A549 (cell line): ENCODE data around the gene USH1C. TPM values are rescaled to one million over a fixed set of nuclear protein-coding genes. Genes with fewer than 3 reads are reported as not detected.
A peak's percentile ranks its signal among the peaks of the same experiment; 100 is the strongest.

Experiments
- ATAC-seq, 2 experiments: fragments of 200-7000 bp in 1 of 2; fragments of >200 bp in 1 of 2; cut with Nextera tagmentation in 1 of 2; cut with Tn5 transposase in 1 of 2; 3 replicates each; pipeline versions ENCODE4 v1.8.0 to v1.9.1; 2018 to 2020; ENCODE audit warnings: mild to moderate bottlenecking in 1 of 2, moderate library complexity in 1 of 2
- CTCF ChIA-PET: fragments of 300-600 bp; sonication (Branson Sonifier 250); formaldehyde crosslinking; extraction: SDS; loops from one replicate; lab custom pipeline; 2021; ENCODE audit warnings: antibody characterized with exemption, inconsistent platforms; lab: Yijun Ruan, JAX
- POLR2A ChIA-PET: fragments of 350-600 bp; formaldehyde crosslinking; extraction: SDS; loops from one replicate; lab custom pipeline; 2021; ENCODE audit warnings: antibody characterized with exemption, inconsistent platforms; lab: Yijun Ruan, JAX
- DNase-seq, 2 experiments: peaks; one replicate each; pipeline versions ENCODE4 v3.0.0 to v3.0.0-alpha.2; 2011 to 2016; ENCODE audit warnings: low read depth in 1 of 2, low spot score in 1 of 2
- FAIRE-seq: peaks from 2 replicates; lab custom pipeline; 2011; peaks lifted over from hg19 to GRCh38; lab: Jason Lieb, UNC
- H3K27ac ChIP-seq, 2 experiments: fragments of >200 bp; sonication (Bioruptor Twin); formaldehyde crosslinking; 3 replicates each; pipeline ENCODE4 v1.5.1; 2016 to 2017
- H3K4me1 ChIP-seq: fragments of >200 bp; sonication (Bioruptor Twin); formaldehyde crosslinking; 3 replicates; pipeline ENCODE4 v1.6.1; 2016
- H3K4me2 ChIP-seq: fragments of >200 bp; sonication (Bioruptor Twin); formaldehyde crosslinking; 3 replicates; pipeline ENCODE4 v1.6.1; 2016
- H3K4me3 ChIP-seq: fragments of >200 bp; sonication (Bioruptor Twin); formaldehyde crosslinking; 3 replicates; pipeline ENCODE4 v1.5.1; 2016
- H3K9me3 ChIP-seq: fragments of >200 bp; sonication (Bioruptor Twin); formaldehyde crosslinking; 3 replicates; pipeline ENCODE4 v1.6.1; 2016
- ATOH8 ChIP-seq: fragments of 250-450 bp; sonication (Bioruptor Pico); IDR thresholded peaks from 2 replicates; pipeline ENCODE4 v1.5.0; 2020; ENCODE audit warnings: low read depth, mild to moderate bottlenecking, moderate library complexity
- CBX2 ChIP-seq: fragments of 200-600 bp; sonication (generic); IDR thresholded peaks from 2 replicates; pipeline ENCODE4 v1.6.1; 2016; ENCODE audit warnings: low read depth, mild to moderate bottlenecking, borderline replicate concordance
- CEBPB ChIP-seq, 2 experiments: fragments of >200 bp in 1 of 2; sonication (Bioruptor Twin) in 1 of 2; formaldehyde crosslinking in 1 of 2; IDR thresholded peaks; 2 replicates each; pipeline ENCODE4 v1.6.1; 2012 to 2016
- CTCF ChIP-seq: fragments of >200 bp; sonication (Bioruptor Twin); formaldehyde crosslinking; IDR thresholded peaks from 3 replicates; pipeline ENCODE4 v1.5.1; 2016
- EP300 ChIP-seq, 2 experiments: fragments of >200 bp; sonication (Bioruptor Twin); formaldehyde crosslinking; IDR thresholded peaks; 2 replicates in 1 of 2; 3 replicates in 1 of 2; pipeline ENCODE4 v1.6.1; 2016 to 2017
- ESRRA ChIP-seq: fragments of 150-350 bp; IDR thresholded peaks from 2 replicates; pipeline ENCODE4 v1.6.1; 2014; ENCODE audit warnings: mild to moderate bottlenecking, low read length, borderline replicate concordance
- FOXS1 ChIP-seq: fragments of 250-450 bp; sonication (Bioruptor Pico); IDR thresholded peaks from 2 replicates; pipeline ENCODE4 v1.5.0; 2020; ENCODE audit warnings: mild to moderate bottlenecking, moderate library complexity
- HES2 ChIP-seq: fragments of >200 bp; sonication (Bioruptor Twin); formaldehyde crosslinking; IDR thresholded peaks from 2 replicates; pipeline ENCODE4 v1.6.1; 2016
- HEYL ChIP-seq: fragments of 250-450 bp; sonication (Bioruptor Pico); IDR thresholded peaks from 2 replicates; pipeline ENCODE4 v1.8.0; 2021; ENCODE audit warnings: mild to moderate bottlenecking, moderate library complexity
- HOXA7 ChIP-seq: fragments of 250-450 bp; sonication (Bioruptor Pico); IDR thresholded peaks from 2 replicates; pipeline ENCODE4 v1.5.0; 2020; ENCODE audit warnings: mild to moderate bottlenecking, moderate library complexity
- HOXB13 ChIP-seq: fragments of 250-450 bp; sonication (Bioruptor Pico); IDR thresholded peaks from 2 replicates; pipeline ENCODE4 v1.5.0; 2020; ENCODE audit warnings: low read depth, mild to moderate bottlenecking, moderate library complexity
- HOXB5 ChIP-seq: fragments of 250-450 bp; sonication (Bioruptor Pico); IDR thresholded peaks from 2 replicates; pipeline ENCODE4 v1.5.0; 2020; ENCODE audit warnings: mild to moderate bottlenecking, moderate library complexity
- JUN ChIP-seq, 2 experiments: fragments of >200 bp; sonication (Bioruptor Twin); formaldehyde crosslinking; IDR thresholded peaks; 2 replicates in 1 of 2; 3 replicates in 1 of 2; pipeline ENCODE4 v1.6.1; 2016 to 2017
- MAFK ChIP-seq: fragments of 450-650 bp; IDR thresholded peaks from 2 replicates; pipeline ENCODE4 v1.6.1; 2014; ENCODE audit not compliant: partially characterized antibody
- MAZ ChIP-seq: fragments of 150-350 bp; IDR thresholded peaks from 2 replicates; pipeline ENCODE4 v1.6.1; 2014; ENCODE audit warnings: antibody characterized with exemption, low read depth, low read length, borderline replicate concordance
- MYC ChIP-seq: IDR thresholded peaks from 2 replicates; pipeline ENCODE4 v1.6.1; 2012; ENCODE audit warnings: mild to moderate bottlenecking, inconsistent platforms, low read length, improper control_type of control experiment, borderline replicate concordance
- NPAS2 ChIP-seq: fragments of 250-450 bp; sonication (Bioruptor Pico); IDR thresholded peaks from 2 replicates; pipeline ENCODE4 v1.8.0; 2022; ENCODE audit warnings: mild to moderate bottlenecking, moderate library complexity, borderline replicate concordance
- NR3C1 ChIP-seq: fragments of >200 bp; sonication (Bioruptor Twin); formaldehyde crosslinking; IDR thresholded peaks from 3 replicates; pipeline ENCODE4 v1.6.1; 2017
- POLR2A ChIP-seq: IDR thresholded peaks from 2 replicates; pipeline ENCODE4 v1.6.1; 2012; ENCODE audit warnings: mild to moderate bottlenecking, low read length
- POLR2AphosphoS2 ChIP-seq: conservative IDR thresholded peaks from 2 replicates; pipeline ENCODE4 v1.6.1; 2012; ENCODE audit warnings: low read length, improper control_type of control experiment, inconsistent platforms
- RARB ChIP-seq: fragments of 250-450 bp; sonication (Bioruptor Pico); IDR thresholded peaks from 2 replicates; pipeline ENCODE4 v1.8.0; 2021; ENCODE audit warnings: mild to moderate bottlenecking, moderate library complexity
- RFX5 ChIP-seq: fragments of 450-650 bp; IDR thresholded peaks from 2 replicates; pipeline ENCODE4 v1.7.1; 2014; ENCODE audit warnings: antibody characterized with exemption, mild to moderate bottlenecking, moderate library complexity
- TFCP2L1 ChIP-seq: fragments of 250-450 bp; sonication (Bioruptor Pico); IDR thresholded peaks from 2 replicates; pipeline ENCODE4 v1.5.0; 2021; ENCODE audit warnings: mild to moderate bottlenecking
- ZC3H11A ChIP-seq: fragments of 450-650 bp; IDR thresholded peaks from 2 replicates; pipeline ENCODE4 v1.6.1; 2014; ENCODE audit warnings: antibody characterized with exemption, mild to moderate bottlenecking
- ZSCAN20 ChIP-seq: fragments of 250-450 bp; sonication (Bioruptor Pico); IDR thresholded peaks from 2 replicates; pipeline ENCODE4 v1.8.0; 2022; ENCODE audit warnings: mild to moderate bottlenecking, moderate library complexity
- WGBS: methylation state at CpG from one replicate; pipeline ENCODE4 v1.1.6; 2017; ENCODE audit errors: missing lambda C conversion rate; 5-methylcytosine and 5-hydroxymethylcytosine counted together
- polyA plus RNA-seq, 4 experiments: library from polyadenylated mRNA; depleted of rRNA in 3 of 4; stranded (reverse); fragments of >200 nt; fragmentation: RNase III in 1 of 4; extraction: RNeasy Plus Mini Kit Qiagen cat#74134 plus additional on column Dnase treatment in 1 of 4; gene quantifications; 2 replicates in 3 of 4; 3 replicates in 1 of 4; pipeline ENCODE4 v1.2.3, GENCODE V29; 2011 to 2017

USH1C gene
- polyA plus RNA-seq, 2 of the 4 experiments (the other 2 are of a cell fraction): 3.2 to 8.6 TPM

GRCh38 chr11:17572791-17573460 lies 28.7 kb upstream of the USH1C start:
- DNase-seq (no peak), ATAC-seq (no peak; a peak in 1 of 6 replicates), FAIRE-seq (no peak)
- no peak overlapping the region for H3K27ac ChIP-seq
- H3K9me3 ChIP-seq: no peaks in the 10 kb centered on the region
- TF ChIP-seq POLR2A (no peak), RFX5 (no peak), HES2 (no peak), HOXB13 (CRISPR knock-in tag) (no peak), CTCF (no peak), CBX2 (no peak), HEYL (CRISPR knock-in tag) (no peak), ZC3H11A (no peak), JUN (IDR thresholded peaks at IDR 0.05) (no peak), MAZ (no peak)
- no peak overlapping the region for H3K4me2 ChIP-seq
- 77% methylated on average over 16 of the region's 20 CpGs for WGBS
- H3K4me1 ChIP-seq: no peaks in the 10 kb centered on the region
- ChIA-PET POLR2A (no interaction called here), CTCF (interaction anchor here (2.1 kb wide), 1 partner anchor 406 kb away, joined by 5 read pairs; no protein-coding TSS in a partner anchor)
- H3K4me3 ChIP-seq: no peak overlapping the region

GRCh38 chr11:17572359-17572690 lies 28.1 kb upstream of the USH1C start:
- no peak overlapping the region for H3K27ac ChIP-seq
- WGBS: 51% methylated on average over 2 of the region's 3 CpGs
- no peak for DNase-seq
- FAIRE-seq: no peak
- no peaks in the 10 kb centered on the region for H3K9me3 ChIP-seq
- H3K4me2 ChIP-seq: no peak overlapping the region
- POLR2A ChIA-PET: no interaction called here
- TF ChIP-seq MAFK (no peak), RARB (no peak), FOXS1 (CRISPR knock-in tag) (no peak), NPAS2 (CRISPR knock-in tag) (no peak), MYC (no peak), RFX5 (no peak), HES2 (no peak), NR3C1 (no peak), ATOH8 (CRISPR knock-in tag) (no peak), CEBPB (IDR thresholded peaks at IDR 0.05) (no peak), EP300 (IDR thresholded peaks at IDR 0.05) (no peak), ESRRA (no peak), POLR2AphosphoS2 (no peak), ZSCAN20 (CRISPR knock-in tag) (no peak), HOXB13 (CRISPR knock-in tag) (no peak), TFCP2L1 (CRISPR knock-in tag) (no peak), HOXB5 (no peak), HOXA7 (CRISPR knock-in tag) (no peak), HEYL (CRISPR knock-in tag) (no peak)
- CTCF ChIA-PET: interaction anchor here (2.1 kb wide), 1 partner anchor 406 kb away, joined by 5 read pairs; no protein-coding TSS in a partner anchor
- H3K4me3 ChIP-seq: no peak overlapping the region
- no peaks in the 10 kb centered on the region for H3K4me1 ChIP-seq
- peak in 1 of 2 experiments; percentile 26; a peak in 1 of 6 replicates for ATAC-seq
